Renal pelvis (tissue), 4 donors: ENCODE measurements around the gene SMURF1. TPM values are rescaled to one million over a fixed set of nuclear protein-coding genes. Genes with fewer than 3 reads are reported as not detected.

Experiments used
- DNase-seq: peaks from one replicate; pipeline ENCODE4 v3.0.0-alpha.2; 2013
- polyA plus RNA-seq, 3 donors: library from polyadenylated mRNA; unstranded; fragments of 120-200 nt; gene quantifications; one replicate each; pipeline ENCODE4 v1.2.1, GENCODE V29; 2013; ENCODE audit not compliant: insufficient read length in 3 of 3

Gene SMURF1
- polyA plus RNA-seq, 3 donors, result 14.3 to 19.6 (median 18.9) TPM

DNA sequence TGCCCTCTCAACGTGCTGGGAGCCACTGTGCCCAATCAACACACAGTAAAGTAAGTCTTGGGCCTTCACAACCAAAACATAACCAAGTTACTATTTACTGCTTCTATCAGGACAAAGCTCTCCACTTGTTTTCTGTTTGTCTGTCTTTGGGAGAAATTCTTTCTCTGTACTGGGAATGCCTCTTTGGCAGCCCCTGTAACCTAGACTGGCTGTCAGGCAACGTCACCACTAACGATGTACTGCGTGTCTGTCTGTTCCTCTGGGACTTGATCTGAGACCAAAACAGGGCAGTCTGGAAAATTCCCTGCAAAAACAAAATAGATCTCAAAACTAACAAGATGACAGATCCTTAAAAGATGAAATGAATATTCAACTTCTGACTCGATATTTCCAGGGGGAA is 113.0 kb downstream of the SMURF1 start:
- no peak for DNase-seq

DNA sequence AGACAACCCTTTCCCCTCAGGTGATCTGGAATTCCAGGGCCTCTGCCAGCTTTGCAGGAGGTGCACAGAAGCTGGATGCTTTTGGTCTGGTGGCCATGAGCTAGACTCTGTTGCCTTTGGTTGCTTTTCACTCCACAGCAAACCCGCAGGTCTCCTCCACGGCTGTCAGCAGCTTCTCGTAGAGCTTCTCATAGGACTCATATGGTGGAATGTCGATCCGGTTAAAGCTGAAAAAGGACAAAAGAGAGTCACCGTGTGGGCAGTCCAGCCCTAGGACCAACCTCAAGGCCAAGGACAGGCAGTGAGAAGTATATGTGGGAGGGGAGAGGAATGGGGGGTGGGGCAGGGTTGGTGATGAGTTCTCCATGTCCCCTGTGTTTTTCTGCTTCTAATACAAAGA is 113.5 kb downstream of the SMURF1 start:
- DNase-seq, result no peak

DNA sequence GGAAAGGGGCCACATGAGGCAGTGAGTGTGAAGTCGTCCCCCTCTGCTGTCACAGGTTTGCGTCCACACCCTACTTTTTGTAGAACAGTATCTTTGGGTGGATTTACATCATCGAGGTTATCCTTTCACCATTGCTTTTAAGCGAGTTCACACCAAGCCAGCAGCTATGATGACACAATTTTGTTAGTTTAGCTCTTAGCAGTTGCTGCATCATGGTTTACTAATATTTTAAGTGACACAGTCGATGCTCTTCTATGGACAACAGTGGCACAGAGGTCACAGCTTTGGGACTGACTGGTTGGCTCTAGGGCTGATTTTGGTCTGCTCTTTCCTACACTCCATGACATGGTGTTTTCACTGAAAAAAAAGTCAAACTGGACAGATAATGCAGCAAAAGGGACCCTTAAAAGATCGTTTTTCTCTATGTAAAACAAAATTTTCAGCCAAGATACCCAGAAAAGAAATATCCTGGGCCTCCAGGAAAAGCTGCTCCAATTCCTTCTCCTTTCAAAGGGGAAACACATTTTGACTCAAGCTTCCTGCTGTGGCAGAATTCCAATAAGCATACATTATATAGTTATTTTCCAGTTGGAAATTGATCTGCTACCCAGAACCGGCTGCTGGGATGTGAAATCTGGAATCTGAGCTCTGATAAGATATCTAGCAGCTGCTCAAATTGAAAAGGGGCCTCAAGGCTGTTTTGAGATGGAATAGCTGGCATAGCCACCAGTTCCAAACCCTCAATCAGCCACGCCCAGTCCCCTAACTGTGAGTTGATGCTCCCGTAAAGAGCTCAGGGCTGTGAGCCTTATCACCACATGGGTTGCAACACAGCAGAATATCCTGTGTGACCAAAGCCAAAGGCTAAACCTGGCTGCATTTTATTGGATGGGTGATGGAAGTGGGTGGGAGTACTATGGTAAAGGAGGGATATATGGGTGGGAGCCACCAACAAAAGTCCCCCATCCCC is 114.2 kb downstream of the SMURF1 start:
- no peak for DNase-seq

DNA sequence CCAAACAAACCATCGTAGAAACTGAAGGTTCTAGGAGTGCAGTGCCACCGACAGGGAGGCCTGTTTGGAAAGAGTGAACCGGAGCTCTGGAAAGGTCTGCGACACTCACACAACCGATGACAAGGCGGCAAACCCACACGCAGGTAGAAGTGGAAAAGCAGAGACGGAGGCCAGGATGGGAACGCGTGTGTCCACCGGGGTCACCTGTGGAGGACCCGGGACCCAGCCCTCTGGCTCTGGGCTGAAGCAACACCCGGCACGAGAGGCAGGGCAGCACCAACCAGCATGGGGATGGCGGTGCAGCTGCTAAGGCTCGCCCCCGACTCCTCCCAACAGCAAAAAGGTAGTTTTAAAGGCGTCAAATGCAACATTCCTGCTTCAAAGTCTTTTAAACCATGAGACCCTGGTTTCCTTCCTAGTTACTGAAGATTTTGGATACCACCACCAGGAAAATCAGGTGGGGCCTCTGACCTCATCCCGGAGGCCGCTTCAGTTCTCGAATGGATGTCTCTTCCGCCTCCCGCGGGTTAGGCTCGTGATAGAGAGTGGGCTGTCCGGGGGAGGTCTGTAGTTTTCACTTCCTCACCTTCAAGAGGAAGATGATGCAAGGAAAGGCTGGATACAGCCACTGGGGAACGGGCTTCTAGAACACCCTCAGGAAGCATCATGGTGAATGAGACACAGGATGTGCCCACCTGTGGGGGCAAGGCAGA is 115.5 kb downstream of the SMURF1 start:
- DNase-seq, result no peak

DNA sequence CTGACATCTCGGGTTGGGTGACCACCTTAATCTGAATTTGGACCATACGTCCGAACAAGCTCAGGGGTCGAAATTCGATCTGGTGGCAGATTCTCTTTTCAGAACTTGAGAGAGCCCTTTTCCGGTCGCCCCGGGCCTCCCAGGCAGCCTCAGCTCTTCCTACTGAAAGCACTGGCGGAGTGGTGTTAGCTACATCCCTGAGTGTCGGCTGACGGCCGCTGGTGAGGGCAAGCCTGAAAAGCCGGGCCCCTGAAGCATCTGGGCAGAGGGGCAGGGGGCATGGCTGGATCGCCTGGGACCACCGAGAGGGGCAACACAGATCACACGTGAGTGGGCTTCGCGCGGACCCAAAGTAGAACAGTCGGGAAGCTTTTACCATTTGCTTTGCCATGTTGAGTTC is 116.1 kb downstream of the SMURF1 start:
- no peak for DNase-seq

DNA sequence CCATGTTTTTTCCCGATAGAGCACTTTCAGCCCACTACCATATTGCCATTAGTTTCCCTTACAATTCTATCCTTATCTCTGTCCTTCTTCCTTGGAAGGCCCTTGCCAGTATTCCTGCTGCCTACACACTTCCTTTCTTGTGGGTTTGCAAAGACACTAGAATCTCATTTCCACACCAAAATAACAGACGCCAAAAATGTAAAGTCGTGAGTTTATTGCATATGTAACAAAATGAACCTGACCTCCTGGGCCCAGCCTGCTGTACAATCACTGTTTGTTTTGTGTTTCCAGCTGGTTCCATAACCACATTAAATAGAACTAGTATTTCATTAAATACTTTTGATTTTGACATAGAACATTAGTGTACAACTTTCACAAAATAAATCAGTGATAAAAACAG is 116.7 kb downstream of the SMURF1 start:
- DNase-seq, result no peak

DNA sequence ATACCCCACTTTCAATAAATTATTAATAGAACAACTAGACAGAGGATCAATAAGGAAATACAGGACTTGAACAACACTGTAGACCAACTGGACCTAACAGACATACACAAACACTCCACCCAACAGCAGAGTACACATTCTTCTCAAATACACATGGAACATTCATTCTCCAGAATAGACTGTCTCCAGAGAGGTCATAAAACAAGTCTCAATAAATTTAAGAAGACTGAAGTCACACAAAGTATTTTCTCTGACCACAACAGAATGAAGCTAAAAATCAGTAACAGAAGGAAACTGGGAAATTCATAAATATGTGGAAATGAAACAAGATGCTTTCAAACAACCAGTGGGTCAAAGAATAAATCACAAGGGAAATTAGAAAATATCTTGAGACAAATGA is 119.8 kb downstream of the SMURF1 start:
- no peak for DNase-seq

DNA sequence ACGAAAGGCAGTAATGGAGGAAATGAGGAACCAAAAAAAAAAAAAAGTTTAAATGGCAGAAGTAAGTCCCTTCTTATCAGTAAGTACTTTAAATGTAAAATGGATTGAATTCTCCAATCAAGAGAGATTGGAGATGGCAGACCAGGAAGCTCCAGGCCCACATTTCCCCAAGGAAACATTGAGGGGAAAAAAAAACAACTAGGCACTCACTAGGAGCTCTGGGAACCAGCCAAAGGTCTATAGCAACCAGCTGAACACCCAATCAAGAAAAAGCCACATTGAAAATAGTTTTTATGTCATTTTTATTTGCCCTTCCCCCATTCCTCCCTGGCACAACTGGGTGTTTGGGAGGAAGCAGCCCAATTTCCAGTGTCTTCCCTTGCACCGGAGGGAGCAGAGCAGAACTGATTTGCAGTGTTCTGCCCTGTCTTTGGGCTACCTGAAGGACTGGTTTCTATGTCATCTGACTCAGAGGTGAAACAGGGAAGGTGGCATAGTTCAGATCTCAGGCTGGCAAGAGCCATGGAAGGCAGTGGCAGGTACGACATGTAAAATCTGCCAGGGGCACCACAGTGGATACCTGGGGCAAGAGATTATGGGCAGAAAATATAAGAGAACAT is 121.9 kb downstream of the SMURF1 start:
- no peak for DNase-seq

DNA sequence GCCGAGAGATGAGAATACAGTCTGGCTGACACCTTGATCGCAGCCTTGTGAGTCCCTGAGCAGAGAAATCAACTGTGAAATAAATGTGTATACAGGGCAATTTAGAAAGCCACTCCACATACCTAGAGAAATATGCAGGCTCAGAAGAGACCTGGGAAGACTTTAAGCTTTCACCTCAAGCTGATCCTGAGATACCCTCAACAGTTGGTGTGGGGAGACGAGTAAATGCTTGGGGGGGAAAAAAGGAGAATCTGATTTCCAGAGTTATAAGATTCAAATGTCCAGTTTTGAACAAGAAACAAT is 123.5 kb downstream of the SMURF1 start:
- DNase-seq, result no peak

GRCh38 chr7:99019523-99020412 is 124.1 kb downstream of the SMURF1 start:
- no peak for DNase-seq

- DNase-seq, result no peak
Observed at GRCh38 chr7:99016196-99016595, 127.7 kb downstream of the SMURF1 start.

DNA sequence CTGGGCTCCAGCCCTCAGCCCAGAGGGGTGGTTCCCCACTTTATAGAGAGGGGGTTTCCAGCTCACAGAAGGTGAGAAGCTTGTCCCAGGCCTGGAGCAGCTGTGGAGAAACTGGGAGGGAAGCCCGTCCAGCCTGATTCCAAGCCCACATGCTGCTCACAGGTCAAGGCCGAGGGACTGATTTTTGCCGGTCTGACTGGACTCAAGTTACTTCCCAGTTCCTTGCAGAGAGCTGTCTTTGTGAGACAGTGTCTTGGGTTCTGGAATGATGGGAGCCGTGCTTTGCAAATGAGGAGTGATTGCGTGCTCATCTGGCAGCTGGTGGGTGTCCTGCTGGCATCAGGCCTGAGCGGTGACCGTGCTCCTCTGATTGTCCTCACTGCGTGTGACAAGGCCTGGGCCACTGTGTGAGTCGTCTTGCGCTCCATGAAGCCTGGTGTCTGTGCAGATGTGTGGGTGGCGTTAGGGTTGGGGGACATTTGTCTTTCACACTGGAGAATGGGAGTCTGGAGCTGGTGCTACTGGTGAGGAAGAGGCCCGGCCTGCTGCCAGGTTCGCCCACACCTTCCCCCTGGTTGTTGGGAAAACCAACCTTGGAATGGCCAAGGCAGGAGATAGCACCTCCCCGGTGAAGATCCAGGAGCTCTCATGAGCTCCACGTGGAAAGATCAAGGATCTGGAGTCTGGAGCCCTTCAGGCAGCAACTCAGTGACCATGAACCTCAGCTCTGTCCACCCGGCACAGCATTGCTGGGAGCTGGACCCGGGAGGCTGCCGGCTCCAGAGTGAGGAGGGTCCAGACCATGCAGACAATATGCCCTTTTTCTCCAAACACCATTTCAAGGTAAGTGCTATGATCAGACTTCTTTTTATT is 129.6 kb downstream of the SMURF1 start:
- no peak for DNase-seq

GRCh38 chr7:99013266-99014112 is 130.4 kb downstream of the SMURF1 start:
- no peak for DNase-seq

GRCh38 chr7:99012722-99013121 is 131.2 kb downstream of the SMURF1 start:
- DNase-seq, result no peak

- no peak for DNase-seq
Observed at GRCh38 chr7:99011706-99012404, 132.1 kb downstream of the SMURF1 start.

- DNase-seq, result no peak
Observed at GRCh38 chr7:99011341-99011705, 132.6 kb downstream of the SMURF1 start.

DNA sequence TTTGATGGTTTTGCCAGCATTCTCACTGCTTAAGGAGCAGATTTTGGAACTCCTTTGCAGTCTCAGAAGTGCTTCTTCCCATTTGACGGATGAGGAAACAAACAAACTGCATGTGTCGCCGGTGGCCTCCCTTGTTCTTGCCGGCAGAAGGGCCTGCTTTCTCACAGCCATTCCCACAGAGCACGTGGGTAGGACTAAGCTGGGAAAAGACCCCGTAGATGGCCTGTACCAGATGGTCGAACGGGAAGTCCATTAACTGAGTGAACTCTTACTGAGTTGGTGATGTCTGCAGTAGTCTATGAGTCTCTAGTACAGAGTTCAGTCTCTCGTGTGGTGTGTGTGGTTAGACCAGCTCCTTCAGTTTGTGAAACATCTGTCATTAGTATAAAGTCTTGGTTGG is 133.6 kb downstream of the SMURF1 start:
- no peak for DNase-seq

DNA sequence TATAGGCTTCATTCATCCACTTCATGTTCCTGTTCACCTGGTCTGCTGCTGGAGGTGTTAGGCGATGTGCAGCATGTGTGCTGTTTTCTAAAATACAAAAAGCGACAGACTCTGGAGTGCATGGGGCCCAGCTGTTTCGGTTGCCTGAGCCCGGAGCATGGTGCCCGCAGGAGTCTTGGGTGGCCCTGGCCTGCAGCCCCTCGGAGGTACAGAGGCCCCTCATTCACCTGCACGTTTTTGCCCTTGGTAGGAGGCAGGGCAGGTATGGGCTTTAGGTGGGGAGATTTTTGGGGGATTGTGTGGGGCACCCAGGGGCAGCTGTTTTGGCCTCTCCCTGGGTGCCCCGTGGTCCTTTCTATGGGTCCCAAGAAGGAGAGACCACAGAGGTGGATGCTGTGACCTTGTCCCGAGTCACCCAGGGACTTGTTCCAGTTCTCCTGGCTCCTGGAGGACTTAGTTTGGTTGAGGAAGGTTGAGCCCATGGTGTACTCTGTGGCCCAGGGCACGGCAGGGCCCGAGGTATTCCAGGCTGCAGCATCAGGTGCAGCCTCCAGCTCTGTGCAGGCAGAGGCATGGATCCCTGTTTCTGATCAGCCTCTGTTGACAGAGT is 134.9 kb downstream of the SMURF1 start:
- DNase-seq, result no peak

GRCh38 chr7:99008181-99008631 is 135.7 kb downstream of the SMURF1 start:
- no peak for DNase-seq
